CD4-positive, CD25-positive, alpha-beta regulatory T cell (primary cell): ENCODE measurements around the gene TENM4. TPM values are rescaled to one million over a fixed set of nuclear protein-coding genes. Genes with fewer than 3 reads are reported as not detected.

ENCODE experiments used
- ATAC-seq, 2 donors: fragments of 150-1000 bp; cut with Tn5 transposase; one replicate each; pipeline ENCODE4 v1.10.0; 2021; ENCODE audit warnings: low read depth in 2 of 2, moderate number of reproducible peaks in 2 of 2, moderate library complexity in 1 of 2
- DNase-seq, 3 donors: peaks; one replicate each; pipeline versions ENCODE4 v3.0.0 to v3.0.0-alpha.2; 2012 to 2022; ENCODE audit warnings: mixed read lengths in 1 of 3
- H3K27ac ChIP-seq: one replicate; pipeline ENCODE4 v1.7.0; 2013; ENCODE audit warnings: mild to moderate bottlenecking, low read length; ENCODE audit not compliant: insufficient read depth, poor library complexity, severe bottlenecking
- H3K27me3 ChIP-seq: one replicate; pipeline ENCODE4 v1.7.0; 2013; ENCODE audit warnings: low read length; ENCODE audit not compliant: control insufficient read depth, insufficient read depth
- H3K36me3 ChIP-seq: one replicate; pipeline ENCODE4 v1.7.0; 2013; ENCODE audit warnings: mild to moderate bottlenecking, low read length, moderate library complexity; ENCODE audit not compliant: control insufficient read depth, insufficient read depth
- H3K4me1 ChIP-seq: 2 replicates; pipeline ENCODE4 v1.7.0; 2013; ENCODE audit warnings: mild to moderate bottlenecking, low read length; ENCODE audit not compliant: insufficient read depth, control insufficient read depth, poor library complexity, severe bottlenecking
- H3K4me3 ChIP-seq: one replicate; pipeline ENCODE4 v1.7.0; 2013; ENCODE audit warnings: low read depth, mild to moderate bottlenecking, low read length, moderate library complexity
- H3K9me3 ChIP-seq, 2 experiments: 1 replicate in 1 of 2; 2 replicates in 1 of 2; pipeline ENCODE4 v1.7.0; 2013; ENCODE audit warnings: low read length in 2 of 2, mild to moderate bottlenecking in 1 of 2, moderate library complexity in 1 of 2; ENCODE audit not compliant: control insufficient read depth in 2 of 2
- H3K27ac Mint-ChIP-seq, 3 donors: one replicate each; pipeline ENCODE4 v1.8.0; 2020 to 2022; ENCODE audit warnings: mild to moderate bottlenecking in 3 of 3, mixed read lengths in 3 of 3, moderate library complexity in 2 of 3
- H3K27me3 Mint-ChIP-seq: one replicate; pipeline ENCODE4 v1.8.0; 2022; ENCODE audit warnings: mild to moderate bottlenecking, mixed read lengths
- H3K36me3 Mint-ChIP-seq: one replicate; pipeline ENCODE4 v1.8.0; 2020; ENCODE audit warnings: mixed read lengths
- H3K4me1 Mint-ChIP-seq, 4 donors: one replicate each; pipeline ENCODE4 v1.8.0; 2020 to 2022; ENCODE audit warnings: mixed read lengths in 4 of 4, mild to moderate bottlenecking in 1 of 4
- H3K4me3 Mint-ChIP-seq, 4 donors: one replicate each; pipeline ENCODE4 v1.8.0; 2020 to 2022; ENCODE audit warnings: mild to moderate bottlenecking in 4 of 4, mixed read lengths in 4 of 4, moderate library complexity in 3 of 4
- H3K9me3 Mint-ChIP-seq, 7 donors: one replicate each; pipeline ENCODE4 v1.8.0; 2020 to 2022; ENCODE audit warnings: mixed read lengths in 7 of 7, mild to moderate bottlenecking in 3 of 7, moderate library complexity in 2 of 7
- polyA plus RNA-seq, 4 donors: library from polyadenylated mRNA; unstranded; fragments of 300-500 nt; fragmentation: Illumina TruSeq; gene quantifications; one replicate each; pipeline ENCODE4 v1.2.3, GENCODE V29; 2021
- total RNA-seq: library from RNA; stranded (reverse); gene quantifications from one replicate; pipeline ENCODE4 v1.2.3, GENCODE V29; 2022

Gene TENM4
- total and polyA plus RNA-seq, 5 donors from 2014 or later, result 0.02 TPM; not detected in 4

DNA sequence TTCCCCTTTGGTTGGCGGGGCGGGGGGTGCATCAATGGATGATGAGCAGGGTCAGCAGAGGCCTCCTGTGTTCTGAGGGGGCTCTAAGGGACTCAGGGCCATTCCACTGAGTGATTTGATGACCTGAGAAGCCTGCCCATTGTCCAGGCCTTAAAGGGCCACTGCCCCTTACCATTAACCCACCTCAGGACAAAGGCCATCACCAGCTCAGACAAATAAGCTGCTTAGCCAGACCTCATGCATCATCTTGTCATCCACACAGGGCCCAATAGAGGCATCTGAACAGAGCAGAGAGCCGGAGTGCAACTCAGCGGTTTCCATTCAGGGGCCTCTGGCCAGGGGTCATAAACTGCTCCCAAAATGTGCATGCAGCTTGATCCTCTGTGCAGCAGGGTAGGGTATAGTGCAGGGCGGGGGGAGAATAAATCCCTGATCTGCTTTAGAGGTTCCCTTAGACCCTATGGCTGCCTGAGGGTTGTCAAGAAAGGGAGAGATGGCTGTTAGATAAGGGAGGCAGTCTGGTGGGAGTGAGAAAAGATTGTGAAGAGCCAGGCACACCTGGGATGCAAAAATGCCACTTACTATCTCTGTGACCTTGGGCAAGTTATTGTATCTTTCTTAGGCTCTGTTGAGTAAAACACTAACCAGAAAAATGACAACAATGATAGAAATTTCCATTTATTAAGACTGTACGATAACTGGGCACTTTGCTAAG lies 490.7 kb downstream of the TENM4 start:
- DNase-seq, result no peak
- H3K9me3 Mint-ChIP-seq, result no peaks in the 10 kb centered on the region
- no peak overlapping the region for H3K4me3 Mint-ChIP-seq
- Histone ChIP-seq H3K4me3 (no peak overlapping the region), H3K36me3 (no peaks in the 10 kb centered on the region), H3K27ac (no peak overlapping the region), H3K9me3 (no peaks in the 10 kb centered on the region), H3K27me3 (peaks cover 4% of the 10 kb centered on the region), H3K4me1 (no peaks in the 10 kb centered on the region)
- peaks cover 5% of the 10 kb centered on the region for H3K27me3 Mint-ChIP-seq
- H3K27ac Mint-ChIP-seq, result no peak overlapping the region
- no peaks in the 10 kb centered on the region for H3K36me3 Mint-ChIP-seq
- no peaks in the 10 kb centered on the region for H3K4me1 Mint-ChIP-seq
- no peak for ATAC-seq

GRCh38 chr11:78946945-78947902 lies 493.6 kb downstream of the TENM4 start:
- no peak for ATAC-seq
- Histone ChIP-seq H3K27ac (no peak overlapping the region), H3K4me3 (no peak overlapping the region), H3K27me3 (peaks cover 1% of the 10 kb centered on the region), H3K4me1 (no peaks in the 10 kb centered on the region), H3K9me3 (no peaks in the 10 kb centered on the region), H3K36me3 (no peaks in the 10 kb centered on the region)
- DNase-seq, result no peak
- H3K36me3 Mint-ChIP-seq, result no peaks in the 10 kb centered on the region
- H3K9me3 Mint-ChIP-seq, result no peaks in the 10 kb centered on the region
- no peaks in the 10 kb centered on the region for H3K4me1 Mint-ChIP-seq
- peak overlapping the region in 1 of 3 donors; percentile 60 for H3K27ac Mint-ChIP-seq
- H3K4me3 Mint-ChIP-seq, result no peak overlapping the region
- H3K27me3 Mint-ChIP-seq, result no peaks in the 10 kb centered on the region

DNA sequence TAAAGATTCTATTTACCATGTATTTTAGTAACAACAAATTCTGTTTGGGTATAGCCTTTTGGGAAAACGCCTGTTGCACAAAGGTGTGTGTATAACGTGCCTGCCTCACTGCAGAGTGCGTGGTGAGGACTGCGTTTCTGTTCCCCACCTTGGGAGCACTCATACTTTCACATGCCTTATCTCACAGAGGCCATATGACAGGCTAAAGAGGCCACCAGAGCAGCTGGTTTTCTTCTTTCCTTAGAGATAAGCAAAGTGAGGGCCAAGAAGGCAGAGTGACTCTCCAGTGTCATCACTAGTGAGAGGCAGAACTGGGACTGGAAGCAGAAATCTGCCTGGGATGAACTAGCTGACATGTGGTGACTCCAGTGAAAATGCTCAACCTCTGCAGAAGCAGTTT lies 497.0 kb downstream of the TENM4 start:
- H3K4me3 Mint-ChIP-seq, result no peak overlapping the region
- ATAC-seq (no peak), DNase-seq (no peak)
- Histone ChIP-seq H3K27ac (no peak overlapping the region), H3K36me3 (no peaks in the 10 kb centered on the region), H3K9me3 (no peaks in the 10 kb centered on the region), H3K27me3 (no peaks in the 10 kb centered on the region), H3K4me3 (no peak overlapping the region), H3K4me1 (no peaks in the 10 kb centered on the region)
- H3K4me1 Mint-ChIP-seq, result no peaks in the 10 kb centered on the region
- no peaks in the 10 kb centered on the region for H3K27me3 Mint-ChIP-seq
- no peaks in the 10 kb centered on the region for H3K9me3 Mint-ChIP-seq
- H3K36me3 Mint-ChIP-seq, result no peaks in the 10 kb centered on the region
- H3K27ac Mint-ChIP-seq, result no peak overlapping the region

GRCh38 chr11:78943154-78943553 lies 497.7 kb downstream of the TENM4 start:
- Mint-ChIP-seq H3K4me1 (no peaks in the 10 kb centered on the region), H3K36me3 (no peaks in the 10 kb centered on the region), H3K27me3 (no peaks in the 10 kb centered on the region), H3K4me3 (no peak overlapping the region), H3K9me3 (no peaks in the 10 kb centered on the region), H3K27ac (no peak overlapping the region)
- no peaks in the 10 kb centered on the region for H3K36me3 ChIP-seq
- H3K4me3 ChIP-seq, result no peak overlapping the region
- no peak overlapping the region for H3K27ac ChIP-seq
- DNase-seq (no peak), ATAC-seq (no peak)
- H3K4me1 ChIP-seq, result no peaks in the 10 kb centered on the region
- no peaks in the 10 kb centered on the region for H3K27me3 ChIP-seq
- no peaks in the 10 kb centered on the region for H3K9me3 ChIP-seq

DNA sequence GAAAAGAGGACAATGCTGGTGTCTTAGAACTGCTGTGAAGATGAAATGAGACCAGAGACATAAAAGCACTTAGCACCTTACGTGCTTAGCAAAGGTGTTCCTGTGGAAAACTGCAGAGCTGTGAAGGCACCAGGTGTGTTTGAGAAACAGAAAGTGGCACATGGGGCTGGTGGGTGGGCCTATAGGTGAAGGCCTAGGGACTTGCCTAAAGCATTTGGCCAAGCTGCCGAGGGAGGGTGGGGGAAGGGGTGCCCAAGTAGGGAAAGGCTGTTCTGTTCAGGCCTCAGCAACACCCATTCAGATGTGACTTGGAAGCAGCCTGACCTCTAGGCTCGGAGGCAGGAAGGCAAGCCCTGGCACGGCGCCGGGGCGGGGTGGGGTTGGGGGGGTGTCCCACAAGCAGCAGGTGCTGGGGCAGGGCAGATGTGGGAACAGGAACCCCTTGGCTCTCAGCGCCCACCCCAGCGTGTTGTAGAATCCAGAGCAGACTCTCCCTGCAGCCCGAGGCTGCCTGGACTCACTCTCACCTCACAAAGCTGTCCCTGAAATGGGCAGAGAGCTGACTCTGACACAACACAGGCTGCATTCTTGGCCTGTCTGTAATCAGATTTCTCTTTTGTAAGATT lies 499.5 kb downstream of the TENM4 start:
- Mint-ChIP-seq H3K36me3 (no peaks in the 10 kb centered on the region), H3K4me3 (no peak overlapping the region), H3K4me1 (no peaks in the 10 kb centered on the region), H3K27me3 (no peaks in the 10 kb centered on the region), H3K9me3 (no peaks in the 10 kb centered on the region), H3K27ac (no peak overlapping the region)
- Histone ChIP-seq H3K4me1 (no peaks in the 10 kb centered on the region), H3K9me3 (no peaks in the 10 kb centered on the region), H3K27me3 (no peaks in the 10 kb centered on the region), H3K27ac (no peak overlapping the region), H3K36me3 (no peaks in the 10 kb centered on the region), H3K4me3 (no peak overlapping the region)
- ATAC-seq (no peak), DNase-seq (no peak)

- Histone ChIP-seq H3K9me3 (no peaks in the 10 kb centered on the region), H3K27ac (no peak overlapping the region), H3K4me3 (no peak overlapping the region), H3K27me3 (no peaks in the 10 kb centered on the region), H3K4me1 (no peaks in the 10 kb centered on the region), H3K36me3 (no peaks in the 10 kb centered on the region)
- Mint-ChIP-seq H3K27ac (no peak overlapping the region), H3K4me1 (no peaks in the 10 kb centered on the region), H3K9me3 (no peaks in the 10 kb centered on the region), H3K4me3 (no peak overlapping the region), H3K27me3 (no peaks in the 10 kb centered on the region), H3K36me3 (no peaks in the 10 kb centered on the region)
- ATAC-seq, result no peak
- no peak for DNase-seq
Observed at GRCh38 chr11:78940500-78941225, 500.2 kb downstream of the TENM4 start.

DNA sequence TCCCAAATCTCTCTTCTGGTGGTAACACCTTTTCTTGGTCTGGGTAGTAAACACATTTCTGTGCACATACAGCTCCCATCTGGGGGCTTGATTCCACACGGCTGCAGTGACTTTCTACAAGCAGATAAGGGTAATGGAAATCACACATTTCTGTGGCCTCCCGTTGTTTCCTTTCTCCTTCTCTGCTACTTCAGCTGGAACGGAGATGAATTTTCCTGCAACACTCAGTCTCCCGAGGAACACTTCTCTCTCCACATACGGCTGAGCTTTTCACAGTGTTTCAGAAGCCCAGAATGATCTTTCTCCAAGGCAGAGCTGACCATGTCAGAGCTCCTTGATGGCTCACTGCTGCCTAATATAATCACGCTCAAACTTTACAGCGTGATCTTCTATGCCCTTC lies 501.9 kb downstream of the TENM4 start:
- Mint-ChIP-seq H3K36me3 (no peaks in the 10 kb centered on the region), H3K27ac (no peak overlapping the region), H3K4me1 (no peaks in the 10 kb centered on the region), H3K4me3 (no peak overlapping the region), H3K9me3 (peaks cover 0 to 1% (median 0%) of the 10 kb centered on the region in 7 donors), H3K27me3 (no peaks in the 10 kb centered on the region)
- no peak overlapping the region for H3K27ac ChIP-seq
- H3K27me3 ChIP-seq, result no peaks in the 10 kb centered on the region
- H3K9me3 ChIP-seq, result no peaks in the 10 kb centered on the region
- H3K36me3 ChIP-seq, result no peaks in the 10 kb centered on the region
- no peaks in the 10 kb centered on the region for H3K4me1 ChIP-seq
- H3K4me3 ChIP-seq, result no peak overlapping the region
- DNase-seq (no peak), ATAC-seq (no peak)
